HepG2 (cell line): Measurements from ENCODE around the gene HCFC1. TPM values are rescaled to one million over a fixed set of nuclear protein-coding genes. Genes with fewer than 3 reads are reported as not detected.

Experiments used
- ATAC-seq: fragments of 200-7000 bp; cut with Tn5 transposase; 3 replicates; pipeline ENCODE4 v1.9.1; 2020; ENCODE audit warnings: mild to moderate bottlenecking, moderate library complexity
- BruUV-seq: library from RNA; stranded (reverse); fragments of 400-500 nt; replicated peaks from 2 replicates; lab custom pipeline; 2021; lab: Mats Ljungman, UMichigan
- CTCF ChIA-PET: fragments of 300-600 bp; formaldehyde crosslinking; extraction: SDS; loops from one replicate; lab custom pipeline; 2021; ENCODE audit warnings: low total read pairs, inconsistent platforms, low intra/inter-chr PET ratio; lab: Yijun Ruan, JAX
- POLR2A ChIA-PET: fragments of 350-600 bp; sonication (Branson Sonifier 250); formaldehyde crosslinking; loops from one replicate; lab custom pipeline; 2020; ENCODE audit warnings: antibody characterized with exemption, inconsistent platforms; lab: Yijun Ruan, JAX
- DNase-seq: peaks from one replicate; pipeline ENCODE4 v3.0.0-alpha.2; 2015; ENCODE audit warnings: low spot score
- FAIRE-seq: peaks from 3 replicates; lab custom pipeline; 2011; peaks lifted over from hg19 to GRCh38; lab: Jason Lieb, UNC
- H2AFZ ChIP-seq: one replicate; pipeline ENCODE4 v1.6.1; 2011; ENCODE audit warnings: low read length, inconsistent platforms
- H3K27ac ChIP-seq: fragments of 300-600 bp; 3 replicates; pipeline ENCODE4 v1.8.0; 2011; ENCODE audit warnings: mixed run types, mild to moderate bottlenecking, mixed read lengths, low read length, inconsistent platforms; ENCODE audit not compliant: insufficient read depth; ENCODE audit errors: extremely low read length
- H3K27me3 ChIP-seq, 2 experiments: fragments of 200-600 bp in 1 of 2; 2 replicates in 1 of 2; 3 replicates in 1 of 2; pipeline versions ENCODE4 v1.6.0 to v1.8.0; 2011; ENCODE audit warnings: low read length in 2 of 2, mild to moderate bottlenecking in 2 of 2, moderate library complexity in 2 of 2, inconsistent platforms in 1 of 2; ENCODE audit not compliant: insufficient read depth in 2 of 2, control insufficient read depth in 1 of 2
- H3K36me3 ChIP-seq, 2 experiments: fragments of 200-600 bp in 1 of 2; replicated peaks in 1 of 2; 2 replicates in 1 of 2; 3 replicates in 1 of 2; pipeline versions ENCODE4 v1.5.1 to v1.8.0; 2011; ENCODE audit warnings: low read length in 2 of 2, inconsistent platforms in 1 of 2; ENCODE audit not compliant: insufficient read depth in 2 of 2, control insufficient read depth in 1 of 2
- H3K4me1 ChIP-seq: 2 replicates; pipeline ENCODE4 v1.5.1; 2012; ENCODE audit warnings: low read length, inconsistent platforms; ENCODE audit not compliant: insufficient read depth
- H3K4me2 ChIP-seq: 2 replicates; pipeline ENCODE4 v1.6.0; 2011; ENCODE audit warnings: low read depth, low read length, inconsistent platforms
- H3K4me3 ChIP-seq, 3 experiments: fragments of 200-600 bp in 1 of 3; sonication (generic), shearing (Covaris generic) in 1 of 3; replicated peaks in 1 of 3; 2 replicates each; pipeline ENCODE4 v1.5.1; 2011 to 2016; ENCODE audit warnings: low read length in 3 of 3, inconsistent platforms in 2 of 3, low read depth in 2 of 3, mild to moderate bottlenecking in 2 of 3, control low read depth in 1 of 3, mixed read lengths in 1 of 3; ENCODE audit not compliant: insufficient read depth in 1 of 3
- H3K79me2 ChIP-seq: one replicate; pipeline ENCODE4 v1.6.1; 2011; ENCODE audit warnings: low read length, inconsistent platforms; ENCODE audit not compliant: insufficient read depth
- H3K9ac ChIP-seq: 2 replicates; pipeline ENCODE4 v1.6.0; 2011; ENCODE audit warnings: mild to moderate bottlenecking, low read depth, low read length, inconsistent platforms; ENCODE audit not compliant: insufficient read depth
- H3K9me3 ChIP-seq: 2 replicates; pipeline ENCODE4 v1.5.1; 2012; ENCODE audit warnings: mild to moderate bottlenecking, low read length
- H4K20me1 ChIP-seq: 2 replicates; pipeline ENCODE4 v1.6.0; 2011; ENCODE audit warnings: inconsistent platforms, mild to moderate bottlenecking, low read length, moderate library complexity; ENCODE audit not compliant: insufficient read depth
- AGO2 ChIP-seq: fragments of 200-400 bp; formaldehyde crosslinking; optimal IDR thresholded peaks from 2 replicates; pipeline ENCODE3; 2017; ENCODE audit warnings: mild to moderate bottlenecking, low read depth, low read length, moderate library complexity
- EED ChIP-seq: sonication (generic); formaldehyde crosslinking; IDR thresholded peaks from 2 replicates; pipeline ENCODE4 v1.5.0; 2020; ENCODE audit warnings: mild to moderate bottlenecking, missing genetic modification reagents
- FOXA3 ChIP-seq: IDR thresholded peaks from 2 replicates; pipeline ENCODE4 v1.6.1; 2016; ENCODE audit warnings: missing genetic modification reagents, missing compliant biosample characterization
- PITX1 ChIP-seq: sonication (generic); formaldehyde crosslinking; IDR thresholded peaks from 2 replicates; pipeline ENCODE4 v1.5.1; 2020; ENCODE audit warnings: mild to moderate bottlenecking, missing genetic modification reagents
- RNF2 ChIP-seq: fragments of 450-650 bp; conservative IDR thresholded peaks from 2 replicates; pipeline ENCODE4 v1.6.1; 2016; ENCODE audit warnings: low read depth
- RXRB ChIP-seq: IDR thresholded peaks from 2 replicates; pipeline ENCODE4 v1.6.1; 2016; ENCODE audit warnings: borderline replicate concordance, missing genetic modification reagents, missing compliant biosample characterization
- SMAD3 ChIP-seq: sonication (generic); formaldehyde crosslinking; IDR thresholded peaks from 2 replicates; pipeline ENCODE4 v1.4.0; 2020; ENCODE audit warnings: missing genetic modification reagents
- SOX5 ChIP-seq: IDR thresholded peaks from 2 replicates; pipeline ENCODE4 v1.6.1; 2016; ENCODE audit warnings: borderline replicate concordance
- TAF1 ChIP-seq: sonication (generic); formaldehyde crosslinking; IDR thresholded peaks from 2 replicates; pipeline ENCODE4 v1.4.0; 2020; ENCODE audit warnings: missing genetic modification reagents
- TBL1XR1 ChIP-seq: fragments of 150-350 bp; IDR thresholded peaks from 2 replicates; pipeline ENCODE4 v1.6.1; 2014; ENCODE audit warnings: borderline replicate concordance, low read length; ENCODE audit not compliant: partially characterized antibody
- ZNF614 ChIP-seq: IDR thresholded peaks from 2 replicates; pipeline ENCODE4 v1.6.1; 2018; ENCODE audit warnings: missing biosample characterization, missing genetic modification reagents, inconsistent platforms, borderline replicate concordance
- ZNF709 ChIP-seq: sonication (generic); formaldehyde crosslinking; IDR thresholded peaks from 2 replicates; pipeline ENCODE4 v1.5.0; 2020; ENCODE audit warnings: mild to moderate bottlenecking, missing genetic modification reagents
- ZSCAN9 ChIP-seq: IDR thresholded peaks from 2 replicates; pipeline ENCODE4 v1.6.1; 2016; ENCODE audit warnings: borderline replicate concordance
- WGBS: methylation state at CpG from one replicate; pipeline ENCODE4 v1.1.6; 2017; ENCODE audit warnings: low lambda C conversion rate; 5-methylcytosine and 5-hydroxymethylcytosine counted together
- in situ Hi-C: cut with HindIII; loops from 2 replicates; pipeline ENCODE4 v1.10.0; 2017; ENCODE audit warnings: low pct_unique_long_range_greater_than_20kb; ENCODE audit not compliant: extremely low pct_ligation_motif_present
- intact Hi-C: fragments of 100-400 bp; cut with micrococcal nuclease; formaldehyde crosslinking; loops from one replicate; pipeline ENCODE4 v1.10.0; 2022; ENCODE audit not compliant: unreplicated experiment
- polyA plus RNA-seq, 8 experiments: library from polyadenylated mRNA; depleted of rRNA in 3 of 8; stranded (reverse) in 7 of 8; unstranded in 1 of 8; fragments of >200 nt; fragmentation: Illumina TruSeq in 4 of 8; extraction: Trizol in 4 of 8; gene quantifications; 2 replicates each; pipeline versions ENCODE4 v1.2.1 to v1.2.3, GENCODE V29; 2011 to 2016; ENCODE audit warnings: low read depth in 4 of 8, missing spikeins in 1 of 8, mixed read lengths in 1 of 8; ENCODE audit not compliant: insufficient read depth in 1 of 8
- total RNA-seq, 5 experiments: library from RNA; depleted of rRNA; stranded (reverse); fragments of >200 nt; fragmentation: Illumina TruSeq; extraction: Trizol; gene quantifications; 2 replicates each; pipeline ENCODE4 v1.2.3, GENCODE V29; 2016; ENCODE audit warnings: low read depth in 1 of 5
- TF ChIP-seq, protein P1 (sequence below): sonication (generic); formaldehyde crosslinking; IDR thresholded peaks from 2 replicates; pipeline ENCODE4 v1.4.0; 2020; ENCODE audit warnings: missing genetic modification reagents, mild to moderate bottlenecking, borderline replicate concordance

HCFC1 gene
- total and polyA plus RNA-seq, 2 of the 13 experiments (the other 11 are each of a cell fraction or from before 2014, with no cell fraction given): 5.8 to 17.8 TPM

DNA sequence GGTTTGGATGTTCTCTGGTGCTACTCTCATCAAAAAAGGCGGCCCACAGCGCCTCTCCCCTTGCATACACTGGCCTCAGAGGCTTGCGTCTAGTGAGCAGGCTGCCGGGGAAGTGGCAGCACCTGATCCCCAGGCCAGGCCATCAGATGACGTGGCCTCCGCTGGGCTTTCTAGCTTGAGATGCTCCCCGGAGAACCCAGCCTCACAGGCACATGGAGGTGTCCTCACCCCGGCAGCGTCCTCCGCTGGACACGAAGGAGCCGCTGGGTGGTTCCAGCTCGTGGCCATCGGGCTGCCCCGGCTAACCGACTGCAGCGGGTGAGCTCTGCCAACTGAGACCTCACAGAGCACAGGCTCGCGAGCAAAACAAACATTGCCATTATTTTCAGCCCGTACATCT, 35.3 kb upstream of the HCFC1 start:
- DNase-seq: no peak
- H3K4me2 ChIP-seq: no peak overlapping the region
- FAIRE-seq: no peak
- no peaks in the 10 kb centered on the region for H3K27me3 ChIP-seq
- H3K4me1 ChIP-seq: peaks cover 22% of the 10 kb centered on the region
- in situ Hi-C loops: no loop called here
- H3K79me2 ChIP-seq: no peaks in the 10 kb centered on the region
- H4K20me1 ChIP-seq: no peaks in the 10 kb centered on the region
- no TSS peak for BruUV-seq
- CTCF ChIA-PET: no interaction called here
- H2AFZ ChIP-seq: no peak overlapping the region
- POLR2A ChIA-PET: interaction anchor here (1.3 kb wide), 1 partner anchor 59 kb away, joined by 3 read pairs; no protein-coding TSS in a partner anchor
- H3K9ac ChIP-seq: no peak overlapping the region
- no peak for ATAC-seq
- 100% methylated on average over 2 of the region's 20 CpGs for WGBS
- H3K27ac ChIP-seq: no peak overlapping the region
- TF ChIP-seq AGO2: peak; percentile 42
- no peak for TF ChIP-seq ZSCAN9
- TF ChIP-seq, all 625 proteins: peak for 1
- H3K9me3 ChIP-seq: no peaks in the 10 kb centered on the region
- H3K36me3 ChIP-seq: no peaks in the 10 kb centered on the region
- no peak overlapping the region for H3K4me3 ChIP-seq
- intact Hi-C loops: no loop called here

DNA sequence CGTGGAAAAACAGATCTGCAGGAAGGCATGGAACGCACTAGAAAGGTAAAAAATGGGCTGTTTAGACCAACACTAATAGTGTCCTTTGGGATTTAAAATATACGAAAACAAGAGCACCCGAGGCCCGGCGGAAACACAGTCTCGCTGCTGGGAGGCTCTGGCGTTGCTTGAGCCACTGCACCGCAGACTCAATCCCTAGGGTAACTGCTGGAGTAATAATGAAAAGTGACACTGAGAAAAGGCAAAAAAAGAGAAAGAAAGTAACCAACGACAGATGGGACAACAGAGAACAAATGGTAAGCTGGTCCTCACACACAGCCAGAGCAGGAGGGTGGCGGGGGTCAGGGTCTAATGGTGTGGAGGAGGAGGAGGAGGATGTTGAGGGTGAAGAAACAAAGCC, 32.7 kb upstream of the HCFC1 start:
- Histone ChIP-seq H3K9ac (no peak overlapping the region), H2AFZ (no peak overlapping the region), H3K79me2 (no peaks in the 10 kb centered on the region), H3K4me1 (no peaks in the 10 kb centered on the region), H4K20me1 (no peaks in the 10 kb centered on the region), H3K27me3 (no peaks in the 10 kb centered on the region), H3K4me2 (no peak overlapping the region), H3K4me3 (no peak overlapping the region), H3K9me3 (no peaks in the 10 kb centered on the region), H3K27ac (no peak overlapping the region), H3K36me3 (no peaks in the 10 kb centered on the region)
- 92% methylated on average over 11 of the region's 11 CpGs for WGBS
- POLR2A ChIA-PET: interaction anchor here (1.7 kb wide), 1 partner anchor 8 kb away, joined by 4 read pairs; no protein-coding TSS in a partner anchor
- ATAC-seq (no peak), FAIRE-seq (no peak), DNase-seq (no peak)
- BruUV-seq: no TSS peak
- in situ Hi-C loops (no loop called here), intact Hi-C loops (no loop called here)
- CTCF ChIA-PET: no interaction called here
- TF ChIP-seq EED (CRISPR knock-in tag) (no peak), TAF1 (no peak), RXRB (CRISPR knock-in tag) (no peak), SOX5 (CRISPR knock-in tag) (no peak), ZNF614 (CRISPR knock-in tag) (no peak), SMAD3 (CRISPR knock-in tag) (no peak), PITX1 (CRISPR knock-in tag) (no peak), TBL1XR1 (no peak), FOXA3 (CRISPR knock-in tag) (no peak), ZNF709 (CRISPR knock-in tag) (no peak), RNF2 (no peak)
- TF ChIP-seq, protein P1, sequence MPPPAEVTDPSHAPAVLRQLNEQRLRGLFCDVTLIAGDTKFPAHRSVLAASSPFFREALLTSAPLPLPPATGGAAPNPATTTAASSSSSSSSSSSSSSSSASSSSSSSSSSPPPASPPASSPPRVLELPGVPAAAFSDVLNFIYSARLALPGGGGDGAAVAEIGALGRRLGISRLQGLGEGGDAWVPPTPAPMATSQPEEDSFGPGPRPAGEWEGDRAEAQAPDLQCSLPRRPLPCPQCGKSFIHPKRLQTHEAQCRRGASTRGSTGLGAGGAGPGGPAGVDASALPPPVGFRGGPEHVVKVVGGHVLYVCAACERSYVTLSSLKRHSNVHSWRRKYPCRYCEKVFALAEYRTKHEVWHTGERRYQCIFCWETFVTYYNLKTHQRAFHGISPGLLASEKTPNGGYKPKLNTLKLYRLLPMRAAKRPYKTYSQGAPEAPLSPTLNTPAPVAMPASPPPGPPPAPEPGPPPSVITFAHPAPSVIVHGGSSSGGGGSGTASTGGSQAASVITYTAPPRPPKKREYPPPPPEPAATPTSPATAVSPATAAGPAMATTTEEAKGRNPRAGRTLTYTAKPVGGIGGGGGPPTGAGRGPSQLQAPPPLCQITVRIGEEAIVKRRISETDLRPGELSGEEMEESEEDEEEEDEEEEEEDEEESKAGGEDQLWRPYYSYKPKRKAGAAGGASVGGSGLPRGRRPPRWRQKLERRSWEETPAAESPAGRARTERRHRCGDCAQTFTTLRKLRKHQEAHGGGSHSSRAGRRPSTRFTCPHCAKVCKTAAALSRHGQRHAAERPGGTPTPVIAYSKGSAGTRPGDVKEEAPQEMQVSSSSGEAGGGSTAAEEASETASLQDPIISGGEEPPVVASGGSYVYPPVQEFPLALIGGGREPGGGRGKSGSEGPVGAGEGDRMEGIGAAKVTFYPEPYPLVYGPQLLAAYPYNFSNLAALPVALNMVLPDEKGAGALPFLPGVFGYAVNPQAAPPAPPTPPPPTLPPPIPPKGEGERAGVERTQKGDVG: no peak
